Stimulated activated CD4-positive, alpha-beta T cell treated with anti-CD3 and anti-CD28 coated beads, Interleukin-4, amount 100 ng/mL, for 1 hour (primary cell): ENCODE results near the gene MMADHC.

ENCODE experiments used
- DNase-seq: peaks from one replicate; pipeline ENCODE4 v3.0.0-alpha.2; 2020

MMADHC gene

GRCh38 chr2:149587220-149587949 is at the start of gene MMADHC:
MMADHC (minus strand) TSS chr2:149587775; CDS start chr2:149587097, 678 bp downstream.
- peak; percentile 93 for DNase-seq

DNA sequence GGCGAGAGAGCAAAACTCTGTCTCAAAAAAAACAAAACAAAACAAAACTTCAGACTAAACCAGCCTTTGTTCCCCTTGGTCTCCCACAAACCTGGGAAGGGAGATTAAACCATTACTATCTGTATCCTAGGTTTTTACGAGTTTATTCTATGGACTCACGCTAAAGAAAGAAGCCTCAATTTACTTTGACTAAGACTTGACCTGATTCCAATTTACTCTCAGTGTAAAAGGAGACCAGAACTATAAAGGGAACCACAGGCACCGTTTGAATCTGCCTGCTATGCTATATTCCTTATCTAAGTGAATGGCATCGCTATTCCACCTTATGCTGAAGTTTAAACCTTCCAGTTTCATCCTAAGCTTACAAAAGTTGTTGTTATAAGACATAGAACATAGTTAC is 46.5 kb upstream of the MMADHC start:
- DNase-seq: no peak

- no peak for DNase-seq
Measured at GRCh38 chr2:149630445-149630844, 42.9 kb upstream of the MMADHC start.

DNA sequence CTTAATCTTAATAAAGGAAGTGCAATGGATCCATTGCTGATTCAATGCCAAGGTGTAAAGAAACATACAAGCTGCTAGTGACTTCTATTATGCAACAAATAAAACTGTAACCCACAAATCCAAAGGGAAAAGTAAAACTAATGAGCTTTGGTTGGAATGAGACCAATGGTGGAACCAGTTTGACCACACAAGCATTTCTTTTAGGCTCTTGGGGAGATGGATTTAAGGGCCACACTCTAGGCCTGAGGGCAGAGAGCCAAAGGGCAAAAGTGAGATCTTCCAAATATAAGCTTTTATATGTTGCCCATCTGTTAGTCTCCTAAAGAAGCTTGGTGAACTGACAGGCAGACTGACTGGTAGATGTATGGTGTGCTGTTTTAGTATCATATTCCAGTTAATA is 41.5 kb upstream of the MMADHC start:
- no peak for DNase-seq

- no peak for DNase-seq
Measured at GRCh38 chr2:149627111-149627801, 39.7 kb upstream of the MMADHC start.

DNA sequence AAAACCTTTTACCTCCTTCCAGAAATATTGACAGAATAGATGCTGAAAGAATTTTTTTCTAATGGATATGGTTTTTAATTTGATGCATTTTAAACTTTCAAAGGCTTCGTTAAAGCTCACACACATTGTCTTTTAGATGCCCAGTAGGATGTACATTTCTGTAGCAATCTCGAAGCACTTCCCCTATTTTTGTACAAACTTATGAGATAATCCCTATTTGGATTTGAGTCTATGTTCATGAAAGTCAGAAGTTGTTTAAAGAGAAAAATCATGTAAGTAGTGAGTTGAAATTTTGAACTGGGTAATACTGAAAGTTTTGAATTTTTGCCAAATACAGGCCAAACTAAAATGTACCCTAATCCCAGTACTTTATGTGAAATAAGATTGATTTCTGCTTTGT is 38.1 kb upstream of the MMADHC start:
- no peak for DNase-seq

DNA sequence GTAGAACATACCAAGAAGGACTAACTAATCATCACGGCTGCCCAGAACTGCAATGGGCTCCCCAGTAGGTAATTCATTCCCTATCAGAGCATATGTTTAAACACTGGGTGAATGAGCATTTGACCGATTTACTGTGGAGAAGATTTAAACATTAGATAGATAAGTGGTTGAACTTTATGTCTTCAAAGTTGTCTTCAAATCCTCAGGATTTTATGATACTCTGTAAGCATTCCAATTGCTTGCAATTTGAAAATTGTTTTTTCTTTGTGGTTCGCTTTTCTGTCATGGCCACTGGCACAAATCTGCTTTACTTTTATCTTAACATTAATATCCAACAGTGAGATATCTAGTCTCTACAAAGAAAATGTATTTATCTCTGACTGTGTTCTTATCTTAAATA is 37.7 kb upstream of the MMADHC start:
- DNase-seq: no peak

DNA sequence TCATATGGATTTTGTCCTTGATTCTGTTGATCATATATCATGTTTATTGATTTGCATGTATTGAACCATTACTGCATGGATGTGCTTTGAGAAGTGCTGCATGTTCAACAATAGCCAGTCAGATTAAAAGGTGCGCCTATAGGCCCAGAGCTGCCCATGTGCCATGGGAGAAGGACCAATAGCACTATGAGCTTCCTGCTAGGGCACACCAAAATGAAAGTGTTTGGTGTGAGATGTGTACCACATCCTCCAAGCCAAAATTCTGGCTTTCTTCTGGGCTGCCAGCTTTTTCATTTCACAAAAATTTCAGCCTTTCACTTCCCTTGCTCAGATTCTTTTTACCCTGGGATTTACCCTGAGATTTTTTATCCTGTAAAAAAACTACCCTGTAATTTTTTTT is 34.8 kb upstream of the MMADHC start:
- no peak for DNase-seq

- DNase-seq: no peak
Measured at GRCh38 chr2:149617476-149617875, 29.9 kb upstream of the MMADHC start.

GRCh38 chr2:149616681-149617456 is 29.3 kb upstream of the MMADHC start:
- DNase-seq: no peak

DNA sequence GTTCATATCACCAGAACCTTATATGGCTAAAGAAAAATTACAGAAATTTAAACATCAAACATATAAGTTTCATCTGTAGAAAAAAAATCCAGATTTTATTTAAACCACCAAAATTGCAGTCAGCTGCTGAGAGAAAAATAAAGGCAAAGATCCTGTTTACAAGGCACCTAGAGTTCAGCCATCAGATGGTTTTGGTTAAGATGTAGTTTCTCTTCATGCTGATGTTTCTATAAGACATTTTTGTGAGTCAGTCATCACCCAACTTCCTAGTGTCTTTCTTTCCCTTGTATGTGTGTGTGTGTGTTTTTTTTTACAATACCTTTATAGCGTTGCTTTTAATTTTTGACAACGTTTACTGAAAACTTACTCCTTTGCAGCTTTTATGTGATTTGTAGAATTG is 26.1 kb upstream of the MMADHC start:
- DNase-seq: no peak

GRCh38 chr2:149612122-149612521 is 24.5 kb upstream of the MMADHC start:
- no peak for DNase-seq

DNA sequence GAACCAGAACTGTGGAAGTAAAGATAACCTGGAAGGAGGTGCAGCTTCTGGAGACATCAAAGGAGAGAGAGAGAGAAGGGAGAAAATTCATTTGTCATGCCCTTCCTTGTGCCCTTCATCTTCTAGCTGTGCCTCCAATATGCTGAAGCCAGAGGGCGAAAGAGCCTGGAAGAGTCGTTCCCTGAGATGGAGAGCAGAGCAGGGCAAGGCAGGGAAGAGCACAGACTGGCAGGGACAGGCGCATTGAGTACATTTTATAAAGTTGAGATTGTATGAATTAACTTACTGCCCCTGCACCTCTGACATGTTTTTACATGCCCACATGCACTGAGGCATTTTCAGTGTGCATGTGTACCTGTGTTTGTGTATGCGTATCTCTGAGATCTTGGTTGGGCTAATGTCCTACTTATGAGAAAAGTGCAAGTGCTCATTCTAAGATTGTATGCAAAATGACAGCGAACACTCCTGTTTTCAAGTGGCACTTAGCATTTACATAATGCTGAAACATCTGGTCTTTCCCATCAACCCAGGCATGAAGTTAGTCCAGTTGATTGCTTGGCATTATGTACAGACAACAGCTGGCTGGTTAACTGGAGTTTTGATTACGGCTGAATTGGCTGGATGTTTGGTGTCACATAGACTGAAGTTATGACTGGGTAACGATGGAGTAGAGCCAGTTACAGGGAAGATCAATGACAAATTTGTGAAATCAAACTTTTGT is 23.7 kb upstream of the MMADHC start:
- DNase-seq: no peak

DNA sequence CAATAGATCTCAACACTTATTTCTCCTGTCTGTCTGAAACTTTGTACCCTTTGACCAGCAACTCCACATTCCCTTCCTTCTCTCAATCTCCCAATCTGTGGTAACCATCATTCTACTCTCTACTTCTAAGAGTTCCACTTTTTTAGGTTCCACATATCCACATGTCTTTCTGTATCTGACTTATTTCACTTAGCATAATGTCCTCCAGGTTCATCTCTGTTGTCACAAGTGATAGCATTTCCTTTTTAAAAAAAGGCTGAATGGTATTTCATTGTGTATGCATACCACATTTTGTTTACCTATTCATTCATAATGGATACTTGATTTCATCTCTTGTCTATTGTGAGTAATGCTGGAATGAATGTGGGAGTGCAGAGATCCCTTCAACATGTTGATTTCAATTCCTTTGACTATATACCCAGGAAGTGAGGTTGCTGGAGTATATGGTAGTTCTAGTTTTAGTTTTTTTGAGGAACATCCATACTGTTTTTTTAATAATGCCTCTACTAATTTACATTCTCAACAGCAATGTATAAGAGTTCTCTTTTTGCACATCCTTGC is 18.8 kb upstream of the MMADHC start:
- no peak for DNase-seq

- DNase-seq: no peak
Measured at GRCh38 chr2:149603248-149603647, 15.7 kb upstream of the MMADHC start.

DNA sequence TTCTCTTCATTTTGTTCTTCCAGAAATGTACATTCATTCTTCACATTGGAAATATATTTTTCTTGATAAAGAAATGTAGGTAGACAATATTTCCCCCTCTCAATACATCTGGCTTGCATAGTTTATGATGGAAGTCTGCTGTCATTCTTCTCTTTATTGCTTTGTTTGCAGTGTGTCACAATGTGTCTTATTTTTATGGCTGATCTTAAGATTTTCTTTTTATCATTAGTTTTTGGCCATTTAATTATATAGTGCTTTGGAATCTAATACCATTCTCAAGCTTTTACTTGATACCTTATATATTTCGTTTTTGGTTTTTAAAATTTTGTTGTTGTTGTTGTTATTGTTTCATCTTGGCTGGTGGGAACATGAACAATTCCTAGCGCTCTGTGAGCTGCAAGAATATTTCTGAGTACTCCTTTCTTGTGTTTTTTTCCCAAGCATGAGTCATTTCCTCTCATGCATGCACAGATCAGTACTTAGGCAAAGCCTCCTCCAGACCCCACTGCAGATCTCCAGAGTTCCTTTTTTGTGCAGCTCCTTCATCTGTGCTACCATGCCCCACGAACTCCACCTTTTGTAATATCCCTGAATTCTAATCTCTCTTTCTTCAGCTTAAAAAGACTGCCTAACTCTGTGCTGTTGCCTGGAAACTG is 13.7 kb upstream of the MMADHC start:
- DNase-seq: no peak

DNA sequence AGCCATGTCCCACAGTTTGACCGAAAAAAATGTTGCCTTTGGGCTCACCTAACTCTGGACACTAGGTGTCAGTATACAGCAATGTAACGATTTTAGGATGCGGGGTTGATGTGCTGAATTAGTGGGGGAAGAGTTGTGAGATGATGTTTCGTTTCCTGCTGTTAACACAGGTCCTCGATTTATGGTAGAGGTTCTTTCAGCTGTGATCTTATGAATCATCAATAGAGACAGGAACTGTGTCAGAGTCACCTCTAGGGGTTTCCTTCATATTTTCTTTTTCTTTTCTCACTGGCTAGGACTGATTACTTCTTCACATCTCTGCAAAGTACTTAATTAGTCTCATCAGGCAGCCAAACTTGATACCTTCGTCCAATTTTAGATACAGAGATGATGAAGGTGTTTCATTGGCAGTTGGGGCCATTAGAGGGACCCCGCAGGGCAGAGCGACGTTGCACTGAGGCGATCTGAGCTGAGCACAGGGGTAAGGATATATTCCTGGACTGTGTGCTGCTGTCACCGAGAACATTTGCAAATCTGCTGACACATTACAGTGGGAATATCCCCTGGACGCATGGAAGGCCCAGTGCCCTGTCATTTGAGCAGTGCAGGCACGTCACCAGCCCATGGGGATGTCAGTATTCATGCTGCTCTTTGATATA is 10.2 kb upstream of the MMADHC start:
- DNase-seq: peak; percentile 7

- DNase-seq: no peak
Measured at GRCh38 chr2:149597050-149597667, 9.6 kb upstream of the MMADHC start.

DNA sequence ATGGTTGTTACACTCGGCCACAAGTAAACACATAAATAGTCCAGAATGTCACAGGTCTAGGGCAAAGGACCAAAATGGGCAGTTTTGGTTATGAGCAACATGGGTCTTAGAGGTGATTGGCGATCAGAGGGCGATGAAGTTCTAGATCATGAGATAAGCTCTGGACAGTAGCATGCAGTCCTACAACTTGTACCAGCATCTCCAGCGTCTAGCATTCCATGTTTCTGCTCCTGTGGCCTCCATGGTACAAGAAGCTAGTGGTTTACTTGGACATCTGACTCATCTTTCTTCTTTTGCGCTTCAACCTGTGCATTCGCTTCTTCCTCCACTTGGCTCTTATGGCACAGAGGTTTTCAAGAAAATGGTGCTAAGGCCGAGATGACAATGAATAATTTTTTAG is 8.9 kb upstream of the MMADHC start:
- DNase-seq: no peak

DNA sequence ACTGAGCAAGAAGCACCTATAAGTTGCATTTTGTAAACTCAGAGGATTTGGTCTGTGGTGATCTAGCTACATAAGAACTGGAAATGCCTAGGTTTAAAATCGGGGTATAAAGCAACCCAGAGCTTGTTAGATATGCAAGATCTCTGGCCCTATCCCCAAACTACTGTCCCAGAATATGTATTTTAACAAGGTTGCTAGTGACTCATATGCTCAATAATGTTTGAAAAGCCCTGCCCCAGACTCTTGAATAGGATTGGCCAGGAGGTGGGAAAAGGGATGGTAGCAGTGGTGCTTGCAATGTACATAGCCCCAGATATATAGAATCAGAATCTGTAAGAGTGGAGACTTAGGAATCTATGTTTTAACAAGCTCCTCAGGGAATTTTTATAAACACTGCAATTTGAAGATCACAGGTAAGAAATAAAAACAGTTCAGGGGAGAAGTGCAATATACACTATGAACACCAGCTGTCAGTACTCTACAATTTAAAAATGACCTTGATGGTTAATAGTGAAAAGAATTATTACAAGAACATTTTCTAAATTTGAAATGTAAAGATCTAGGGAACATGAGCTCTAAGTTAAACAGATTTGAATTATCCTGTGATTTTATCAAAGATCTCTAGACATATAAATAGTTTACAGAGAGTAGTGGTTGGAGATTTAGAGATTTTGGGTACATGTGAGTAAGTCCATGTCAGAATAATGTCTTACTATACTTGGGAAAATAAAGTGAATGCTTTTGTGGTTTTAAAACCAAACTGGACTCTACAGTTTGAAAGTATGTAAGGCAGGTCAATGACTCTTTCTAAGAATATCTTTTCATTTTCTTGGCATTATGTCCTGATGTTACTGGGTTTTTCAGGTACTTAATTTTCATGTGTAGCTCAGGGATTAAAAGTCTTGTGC is 7.7 kb upstream of the MMADHC start:
- no peak for DNase-seq
